Epithelial cell of esophagus (primary cell): ENCODE measurements around the gene DEFB114.

ENCODE experiments used
- DNase-seq: peaks from one replicate; pipeline ENCODE4 v3.0.0; 2010; ENCODE audit warnings: low read depth
- H3K4me3 ChIP-seq: 2 replicates; pipeline ENCODE4 v1.5.1; 2011; ENCODE audit warnings: mild to moderate bottlenecking, low read length, control low read depth
- TF ChIP-seq, protein P1 (sequence below): IDR thresholded peaks from 2 replicates; pipeline ENCODE4 v1.5.1; 2011; ENCODE audit warnings: low read depth, mild to moderate bottlenecking, low read length, control low read depth, inconsistent platforms; ENCODE audit not compliant: insufficient read depth; ENCODE audit errors: missing control alignments

DEFB114 gene

GRCh38 chr6:49937811-49938210, 26.2 kb downstream of the DEFB114 start:
- DNase-seq = no peak
- TF ChIP-seq, protein P1, sequence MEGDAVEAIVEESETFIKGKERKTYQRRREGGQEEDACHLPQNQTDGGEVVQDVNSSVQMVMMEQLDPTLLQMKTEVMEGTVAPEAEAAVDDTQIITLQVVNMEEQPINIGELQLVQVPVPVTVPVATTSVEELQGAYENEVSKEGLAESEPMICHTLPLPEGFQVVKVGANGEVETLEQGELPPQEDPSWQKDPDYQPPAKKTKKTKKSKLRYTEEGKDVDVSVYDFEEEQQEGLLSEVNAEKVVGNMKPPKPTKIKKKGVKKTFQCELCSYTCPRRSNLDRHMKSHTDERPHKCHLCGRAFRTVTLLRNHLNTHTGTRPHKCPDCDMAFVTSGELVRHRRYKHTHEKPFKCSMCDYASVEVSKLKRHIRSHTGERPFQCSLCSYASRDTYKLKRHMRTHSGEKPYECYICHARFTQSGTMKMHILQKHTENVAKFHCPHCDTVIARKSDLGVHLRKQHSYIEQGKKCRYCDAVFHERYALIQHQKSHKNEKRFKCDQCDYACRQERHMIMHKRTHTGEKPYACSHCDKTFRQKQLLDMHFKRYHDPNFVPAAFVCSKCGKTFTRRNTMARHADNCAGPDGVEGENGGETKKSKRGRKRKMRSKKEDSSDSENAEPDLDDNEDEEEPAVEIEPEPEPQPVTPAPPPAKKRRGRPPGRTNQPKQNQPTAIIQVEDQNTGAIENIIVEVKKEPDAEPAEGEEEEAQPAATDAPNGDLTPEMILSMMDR = no peak
- H3K4me3 ChIP-seq = no peak overlapping the region

- TF ChIP-seq, protein P1 = no peak
- no peak for DNase-seq
- H3K4me3 ChIP-seq = no peak overlapping the region
Observed at GRCh38 chr6:49937017-49937416, 26.9 kb downstream of the DEFB114 start.

DNA sequence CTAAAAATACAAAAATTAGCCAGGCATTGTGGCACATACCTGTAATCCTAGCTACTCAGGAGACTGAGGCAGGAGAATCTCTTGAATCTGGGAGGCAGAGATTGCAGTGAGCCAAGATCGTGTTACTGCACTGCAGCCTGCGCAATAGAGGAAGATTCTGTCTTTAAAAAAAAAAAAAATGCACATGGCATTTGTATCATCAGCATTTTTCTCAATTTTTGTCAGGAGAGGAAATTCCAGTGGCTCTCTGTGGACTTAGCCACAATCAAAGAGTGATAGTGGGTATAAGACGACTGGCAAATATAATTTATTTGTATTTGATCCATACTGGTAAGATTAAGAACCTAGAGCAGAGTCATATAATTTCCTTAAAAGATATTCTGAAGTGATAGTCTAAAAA, 28.6 kb downstream of the DEFB114 start:
- no peak overlapping the region for H3K4me3 ChIP-seq
- no peak for DNase-seq
- TF ChIP-seq, protein P1 = no peak

DNA sequence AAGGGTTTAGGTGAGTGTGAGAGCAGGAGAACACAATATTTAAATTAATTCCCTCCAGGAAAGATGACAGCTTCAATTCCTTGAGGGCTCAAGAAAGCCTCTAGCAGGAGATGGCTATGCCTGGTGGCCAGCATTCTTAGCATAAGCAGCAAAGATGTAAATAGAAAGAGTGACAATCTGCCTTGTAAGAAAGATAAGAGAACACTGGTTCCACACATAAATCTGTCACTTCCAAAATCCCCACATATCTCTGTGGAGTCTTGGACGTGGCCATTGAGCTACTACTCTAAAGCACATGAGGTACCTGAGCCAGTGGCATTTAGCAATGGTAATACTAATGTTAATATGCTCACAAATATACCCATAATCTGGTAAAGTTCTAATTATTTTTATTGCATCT, 29.2 kb downstream of the DEFB114 start:
- DNase-seq = no peak
- H3K4me3 ChIP-seq = no peak overlapping the region
- TF ChIP-seq, protein P1 = no peak

- TF ChIP-seq, protein P1 = no peak
- no peak for DNase-seq
- H3K4me3 ChIP-seq = no peak overlapping the region
Observed at GRCh38 chr6:49933526-49933925, 30.4 kb downstream of the DEFB114 start.

DNA sequence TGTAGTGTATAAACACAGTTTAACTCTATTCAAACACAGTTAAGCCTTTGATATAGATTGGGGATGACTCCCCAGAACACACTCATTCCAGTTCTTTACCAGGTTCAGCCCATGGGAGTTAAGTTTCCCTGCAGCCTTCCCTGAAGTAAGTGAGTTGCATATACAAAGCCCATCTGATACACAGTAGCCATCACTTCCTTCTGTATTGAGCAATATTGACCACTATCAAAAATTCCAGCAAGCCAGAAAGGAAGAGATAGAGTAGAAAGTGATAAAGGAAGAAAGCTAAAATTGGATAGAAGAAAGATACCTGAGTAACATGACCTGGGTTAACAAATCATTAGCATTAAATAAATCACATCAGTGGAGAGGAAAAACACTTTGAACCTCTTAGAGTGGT, 34.6 kb downstream of the DEFB114 start:
- TF ChIP-seq, protein P1 = no peak
- DNase-seq = no peak

GRCh38 chr6:49923826-49924225, 40.1 kb downstream of the DEFB114 start:
- no peak for DNase-seq
- TF ChIP-seq, protein P1 = no peak
- H3K4me3 ChIP-seq = no peak overlapping the region

More for the DNA sequence above, 34.6 kb downstream of the DEFB114 start:
- no peak overlapping the region for H3K4me3 ChIP-seq
